DND-41 (cell line): Measurements from ENCODE around the gene PRCC.

Experiments
- ATAC-seq: fragments of 200-7000 bp; cut with Tn5 transposase; 3 replicates; pipeline ENCODE4 v1.9.1; 2021; ENCODE audit warnings: low read depth; ENCODE audit not compliant: insufficient read depth
- DNase-seq: peaks from one replicate; pipeline ENCODE4 v3.0.0-alpha.2; 2020
- H2AFZ ChIP-seq: 2 replicates; pipeline ENCODE4 v1.6.0; 2012; ENCODE audit warnings: low read depth, low read length
- H3K27ac ChIP-seq: 2 replicates; pipeline ENCODE4 v1.5.1; 2012; ENCODE audit warnings: low read length, inconsistent platforms
- H3K27me3 ChIP-seq: fragments of 200-600 bp; sonication (generic); 2 replicates; pipeline ENCODE4 v1.6.0; 2012; ENCODE audit warnings: low read length, mild to moderate bottlenecking, inconsistent platforms; ENCODE audit not compliant: insufficient read depth, poor library complexity
- H3K36me3 ChIP-seq: 2 replicates; pipeline ENCODE4 v1.5.1; 2012; ENCODE audit warnings: low read length, inconsistent platforms; ENCODE audit not compliant: insufficient read depth
- H3K4me1 ChIP-seq: 2 replicates; pipeline ENCODE4 v1.5.1; 2012; ENCODE audit warnings: mild to moderate bottlenecking, low read length; ENCODE audit not compliant: insufficient read depth
- H3K4me2 ChIP-seq: 2 replicates; pipeline ENCODE4 v1.6.0; 2012; ENCODE audit warnings: mild to moderate bottlenecking, moderate library complexity, low read length, inconsistent platforms; ENCODE audit not compliant: insufficient read depth
- H3K4me3 ChIP-seq, 2 experiments: fragments of 200-600 bp in 1 of 2; shearing (Covaris generic) in 1 of 2; 2 replicates each; pipeline ENCODE4 v1.5.1; 2012 to 2016; ENCODE audit warnings: inconsistent platforms in 2 of 2, low read length in 2 of 2, mild to moderate bottlenecking in 2 of 2, low read depth in 1 of 2, moderate library complexity in 1 of 2
- H3K79me2 ChIP-seq: 2 replicates; pipeline ENCODE4 v1.6.0; 2012; ENCODE audit warnings: low read length, inconsistent platforms; ENCODE audit not compliant: insufficient read depth
- H3K9ac ChIP-seq: 2 replicates; pipeline ENCODE4 v1.6.0; 2012; ENCODE audit warnings: low read depth, mild to moderate bottlenecking, inconsistent platforms, low read length, moderate library complexity
- H3K9me3 ChIP-seq: 2 replicates; pipeline ENCODE4 v1.5.1; 2012; ENCODE audit warnings: low read length, moderate library complexity, mild to moderate bottlenecking, inconsistent platforms; ENCODE audit not compliant: insufficient read depth, severe bottlenecking
- H4K20me1 ChIP-seq: 2 replicates; pipeline ENCODE4 v1.6.0; 2012; ENCODE audit warnings: low read length; ENCODE audit not compliant: insufficient read depth
- CTCF ChIP-seq: IDR thresholded peaks from 2 replicates; pipeline ENCODE4 v1.5.1; 2012; ENCODE audit warnings: borderline replicate concordance, low read length, moderate library complexity, mild to moderate bottlenecking; ENCODE audit not compliant: poor library complexity, severe bottlenecking; ENCODE audit errors: extremely low read depth
- EZH2 ChIP-seq: IDR thresholded peaks from 3 replicates; pipeline ENCODE4 v1.6.1; 2012; ENCODE audit warnings: borderline replicate concordance, low read depth, mild to moderate bottlenecking, moderate library complexity, low read length, inconsistent platforms; ENCODE audit not compliant: severe bottlenecking

The PRCC gene

GRCh38 chr1:156848461-156849150, 81.3 kb downstream of the PRCC start:
- Histone ChIP-seq H3K4me1 (no peaks in the 10 kb centered on the region), H3K9me3 (no peaks in the 10 kb centered on the region), H2AFZ (no peak overlapping the region), H3K4me3 (no peak overlapping the region), H3K27me3 (peaks cover 8% of the 10 kb centered on the region), H4K20me1 (0 out of 2 replicates have a peak, but pooled peaks cover 2% of the 10 kb centered on the region), H3K9ac (no peak overlapping the region), H3K79me2 (no peaks in the 10 kb centered on the region), H3K4me2 (no peak overlapping the region), H3K36me3 (no peaks in the 10 kb centered on the region), H3K27ac (no peak overlapping the region)
- TF ChIP-seq EZH2 (no peak), CTCF (no peak)
- ATAC-seq (no peak), DNase-seq (no peak)

GRCh38 chr1:156849151-156849496, 81.8 kb downstream of the PRCC start:
- Histone ChIP-seq H3K36me3 (no peaks in the 10 kb centered on the region), H3K27me3 (peaks cover 8% of the 10 kb centered on the region), H3K4me2 (no peak overlapping the region), H3K27ac (no peak overlapping the region), H3K4me3 (no peak overlapping the region), H2AFZ (no peak overlapping the region), H3K79me2 (no peaks in the 10 kb centered on the region), H3K9ac (no peak overlapping the region), H4K20me1 (no peaks in the 10 kb centered on the region), H3K4me1 (no peaks in the 10 kb centered on the region), H3K9me3 (no peaks in the 10 kb centered on the region)
- TF ChIP-seq EZH2: no peak
- TF ChIP-seq CTCF: no peak
- DNase-seq: no peak
- ATAC-seq: no peak
